ENCODE measurements around the gene SND1.
A peak's percentile ranks its signal among the peaks of the same experiment; 100 is the strongest.

SND1 gene

DNA sequence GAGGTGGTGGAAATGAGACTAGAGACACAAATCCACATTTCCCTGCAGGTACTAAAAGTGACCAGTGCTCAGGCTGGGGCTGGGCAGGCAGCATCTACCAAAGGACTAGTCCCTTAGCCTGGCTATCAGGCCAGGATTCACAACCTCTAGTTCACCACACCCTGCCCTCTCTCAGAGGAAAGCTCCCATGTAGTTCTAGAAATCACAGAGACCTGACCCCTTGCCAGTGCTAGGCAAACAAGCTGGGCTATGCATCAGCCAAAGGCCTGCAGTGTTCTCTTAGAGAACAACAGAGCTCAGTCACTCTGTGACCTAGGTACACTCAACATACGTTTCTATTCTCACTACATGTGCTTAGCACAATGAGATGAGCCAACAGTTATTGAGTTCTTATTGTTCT lies 405.9 kb downstream of the SND1 start:
- no peak for DNase-seq

DNA sequence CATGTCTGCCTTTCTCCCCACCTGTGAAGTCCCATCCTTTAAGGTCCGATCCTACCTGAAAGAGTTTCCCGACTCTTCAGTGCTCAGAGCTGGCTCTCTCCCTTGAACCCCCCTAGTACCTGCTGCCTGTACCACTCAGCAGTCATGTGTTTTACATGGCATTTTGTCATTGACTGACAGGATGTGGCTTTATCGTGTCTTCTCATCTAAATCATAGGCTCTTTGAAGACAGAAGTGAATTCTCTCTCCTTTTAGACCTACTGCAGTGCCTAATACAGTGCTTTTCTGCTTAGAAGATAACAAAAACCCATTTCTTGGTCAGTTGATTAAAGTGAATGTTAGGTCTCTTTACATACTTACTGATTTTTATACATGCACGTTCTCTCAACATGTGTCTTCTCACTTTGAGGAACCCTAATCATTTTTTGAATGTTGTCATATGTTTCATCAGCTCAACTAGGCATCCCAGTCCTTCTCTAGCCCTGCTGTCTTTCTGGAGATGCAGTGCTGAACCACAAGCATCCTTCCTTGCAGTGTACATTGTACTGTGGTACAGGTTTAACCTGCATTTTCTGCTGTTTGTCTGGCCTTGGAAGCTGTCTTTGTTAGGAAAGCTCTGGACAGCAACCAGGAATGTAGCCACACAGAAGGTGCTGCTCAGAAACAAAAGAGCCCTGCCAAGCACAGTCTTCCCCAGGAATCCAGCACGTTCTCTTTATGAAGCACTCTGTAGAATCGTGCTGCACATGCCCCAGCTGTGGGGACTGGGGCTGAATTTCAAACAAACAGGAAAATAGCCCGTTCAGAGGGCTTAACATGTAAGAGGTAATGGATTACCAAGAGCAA lies 407.4 kb downstream of the SND1 start:
- DNase-seq = no peak

DNA sequence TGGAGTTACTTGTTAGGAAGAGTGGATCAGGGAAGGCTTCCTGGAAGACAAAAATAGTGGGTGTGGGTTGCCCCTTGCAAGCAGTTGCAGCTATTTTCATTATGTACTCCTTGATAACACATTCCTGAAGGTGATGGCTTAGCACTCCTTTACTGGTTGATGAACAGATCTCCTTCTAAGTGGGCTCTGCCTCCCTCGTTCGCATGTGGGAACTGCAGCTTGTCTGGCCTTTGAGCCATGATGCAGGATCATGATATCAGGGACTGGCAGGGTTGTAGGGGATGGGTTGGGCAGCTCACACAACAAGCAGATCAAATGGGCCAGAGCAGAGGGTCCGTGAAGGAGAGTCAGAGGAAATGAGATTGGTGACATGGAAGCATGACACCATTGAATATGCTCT lies 408.0 kb downstream of the SND1 start:
- DNase-seq = no peak

DNA sequence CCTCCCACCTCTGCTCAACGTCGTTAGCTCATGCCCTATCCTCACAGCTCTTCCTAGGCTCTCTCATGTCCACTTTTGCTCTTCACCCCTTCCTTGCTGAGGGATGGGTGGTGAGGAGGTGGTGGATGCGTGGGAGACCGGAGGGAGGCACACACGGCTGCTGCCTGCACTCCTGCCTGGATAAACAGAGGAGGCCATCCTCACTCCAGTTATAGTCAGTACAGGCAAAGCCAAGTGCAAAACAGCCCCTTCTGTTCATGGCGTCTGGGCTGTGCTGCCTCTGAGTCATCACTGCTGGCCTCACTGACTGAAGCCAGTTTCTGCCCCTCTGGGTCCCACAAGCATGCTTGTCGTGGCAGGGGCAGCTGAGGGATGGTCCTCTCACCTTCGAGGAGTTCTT lies 411.1 kb downstream of the SND1 start:
- DNase-seq = no peak

DNA sequence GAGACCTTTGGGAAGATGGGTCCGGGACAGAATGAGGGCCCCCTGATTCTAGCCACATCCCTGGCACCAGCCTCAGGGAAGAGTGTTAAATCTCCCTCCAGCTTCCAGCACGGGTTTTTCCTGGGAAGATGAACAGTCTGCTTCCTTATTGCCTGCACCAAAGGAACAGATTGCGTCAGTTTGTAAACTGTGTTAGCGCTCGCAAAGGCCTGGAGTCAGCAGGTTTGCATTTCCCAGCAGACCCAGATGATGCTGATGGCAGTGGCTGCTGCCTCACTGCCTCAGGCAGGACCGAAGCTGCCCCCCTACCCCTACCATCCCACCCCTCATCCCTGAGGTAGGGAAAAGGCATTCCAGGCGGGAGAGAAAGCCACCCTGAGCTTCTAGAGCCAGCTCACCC lies 413.9 kb downstream of the SND1 start:
- DNase-seq = no peak

DNA sequence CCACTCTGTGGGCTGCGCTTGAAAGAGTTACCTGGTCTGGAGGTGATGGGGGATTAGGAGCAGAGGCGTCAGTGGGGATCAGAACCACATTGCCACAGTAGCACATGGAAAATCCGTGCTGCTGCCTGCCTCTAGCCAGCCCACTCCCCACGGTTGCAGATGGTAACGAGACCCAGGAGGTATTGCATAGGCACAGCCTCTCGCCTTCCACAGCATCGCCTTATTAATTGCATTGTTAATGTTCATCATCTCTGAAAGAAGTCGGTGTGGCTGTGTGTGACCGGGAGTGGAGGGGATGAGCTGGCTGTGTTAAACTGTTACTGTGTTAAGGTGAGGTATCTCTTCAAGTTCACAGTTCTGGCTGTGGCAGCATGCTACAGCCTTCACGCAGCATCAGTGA lies 414.4 kb downstream of the SND1 start:
- no peak for DNase-seq

DNA sequence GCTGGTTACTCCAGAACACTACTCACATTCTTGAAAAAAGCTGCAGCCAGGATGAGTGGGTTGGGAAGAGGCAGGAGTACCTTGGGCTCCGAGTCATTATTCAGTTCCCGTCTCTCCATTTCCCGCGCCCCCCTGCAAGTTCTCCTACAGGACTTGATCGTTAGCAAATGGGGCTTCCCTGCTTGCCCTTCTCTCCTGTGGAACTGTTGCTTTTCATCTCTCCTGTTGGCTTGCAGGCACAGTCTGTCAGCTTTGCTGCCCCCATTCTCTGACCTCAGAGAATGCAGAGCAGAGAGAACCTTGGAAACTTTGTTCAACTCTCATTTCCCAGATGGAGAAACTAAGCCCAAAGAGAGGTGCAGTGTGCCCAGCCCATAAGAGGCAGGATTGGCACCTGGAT lies 414.9 kb downstream of the SND1 start:
- no peak for DNase-seq

DNA sequence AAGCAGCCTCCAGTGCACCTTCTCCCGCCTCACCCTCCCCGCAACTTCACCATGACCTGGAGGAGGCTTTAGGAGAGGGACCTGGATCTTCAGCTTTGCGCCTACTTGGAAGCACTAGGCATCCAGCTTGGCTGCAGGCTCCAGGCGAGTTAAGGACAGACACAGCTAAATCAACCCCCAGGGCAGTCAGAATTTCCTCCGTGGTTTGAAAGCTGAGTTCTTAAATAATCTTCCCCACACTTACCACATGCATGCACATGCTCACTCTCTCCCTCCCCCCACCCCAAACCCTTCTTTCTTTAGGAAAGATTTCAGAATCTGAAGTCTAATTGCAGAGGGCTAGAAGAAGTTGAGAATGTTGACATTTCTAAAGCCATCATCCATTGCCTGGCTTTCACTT lies 416.0 kb downstream of the SND1 start:
- no peak for DNase-seq

DNA sequence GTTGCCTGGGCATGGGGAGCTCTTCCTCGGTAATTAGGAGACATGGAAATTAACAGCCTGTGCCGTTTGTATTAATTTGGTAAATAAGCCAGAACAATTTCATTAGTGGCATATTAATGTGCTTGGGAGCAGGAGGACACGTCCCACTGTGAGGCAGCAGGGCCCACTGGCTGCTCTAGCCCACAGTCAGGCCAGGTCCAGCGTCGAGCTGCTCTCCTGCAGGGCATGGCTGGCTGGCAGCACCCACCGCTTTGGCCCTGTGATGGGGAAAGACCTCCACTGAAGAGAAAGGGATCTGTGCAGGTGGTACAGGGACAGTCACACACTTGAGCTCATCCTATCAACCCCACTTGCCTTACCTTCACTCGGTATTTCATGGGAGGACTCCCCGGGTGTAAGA lies 416.8 kb downstream of the SND1 start:
- DNase-seq = no peak

DNA sequence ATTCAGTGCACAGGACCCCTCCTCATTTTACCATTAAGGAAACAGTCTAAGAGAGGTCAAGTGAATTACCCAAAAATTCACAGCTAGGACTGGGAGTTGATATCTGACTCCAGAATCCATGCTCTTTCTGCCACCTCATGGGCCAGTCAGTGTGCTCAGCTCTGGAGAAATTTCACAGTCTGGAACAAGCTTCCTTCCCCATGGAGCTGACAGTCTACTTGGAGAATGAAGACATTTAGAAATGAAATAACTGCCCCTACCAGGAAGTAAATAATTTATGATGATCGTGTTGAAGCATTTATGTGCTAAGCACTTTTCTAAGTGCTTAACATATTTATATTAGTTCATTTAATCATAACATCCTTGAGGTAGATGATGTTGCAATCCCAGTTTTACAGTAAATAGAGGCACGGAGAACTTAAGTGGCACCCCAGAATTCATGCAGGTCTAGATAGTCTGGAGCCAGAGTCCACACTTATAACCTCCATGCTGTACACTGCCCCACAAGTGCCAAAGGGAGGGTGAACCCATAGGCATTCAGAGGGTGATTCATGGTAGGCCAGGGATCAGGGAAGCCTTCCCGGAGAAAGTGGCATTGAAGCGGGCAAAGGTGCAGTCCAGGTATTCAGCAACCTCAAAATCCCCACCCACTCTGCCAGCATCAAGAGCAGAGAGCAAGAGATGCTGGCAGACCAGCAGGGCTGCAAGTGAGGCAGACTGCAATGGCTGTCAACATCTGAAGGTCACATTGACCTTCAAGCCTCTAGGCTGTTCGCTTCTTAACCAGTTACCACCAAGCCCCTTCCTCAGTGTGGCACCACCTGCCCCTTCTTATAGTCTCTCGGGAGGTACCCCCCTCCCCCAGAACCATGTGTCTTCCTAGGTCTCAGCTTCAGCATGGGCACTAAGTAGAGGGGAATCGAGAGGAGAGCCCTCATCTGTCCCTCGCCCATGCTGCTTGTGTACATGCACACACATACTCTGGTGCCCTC lies 417.7 kb downstream of the SND1 start:
- DNase-seq = no peak

DNA sequence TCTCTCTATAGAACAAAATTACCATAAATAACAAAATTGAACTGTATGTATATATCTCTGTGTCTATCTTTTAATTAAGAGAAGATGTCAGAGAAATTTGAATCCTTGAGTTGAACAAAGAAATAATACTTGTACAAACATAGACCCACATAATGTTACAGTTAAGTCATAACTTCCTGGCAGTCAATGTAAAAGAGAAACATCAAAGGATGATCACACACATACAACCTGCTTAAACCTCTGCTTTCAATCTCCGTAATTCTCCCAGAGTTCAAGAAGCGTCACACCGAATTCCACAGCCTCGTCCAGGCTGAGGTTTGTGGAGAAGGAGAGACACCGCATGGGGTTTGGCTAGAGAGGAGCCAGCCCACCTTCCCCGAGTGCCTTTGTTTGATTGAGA lies 419.4 kb downstream of the SND1 start:
- DNase-seq = no peak

DNA sequence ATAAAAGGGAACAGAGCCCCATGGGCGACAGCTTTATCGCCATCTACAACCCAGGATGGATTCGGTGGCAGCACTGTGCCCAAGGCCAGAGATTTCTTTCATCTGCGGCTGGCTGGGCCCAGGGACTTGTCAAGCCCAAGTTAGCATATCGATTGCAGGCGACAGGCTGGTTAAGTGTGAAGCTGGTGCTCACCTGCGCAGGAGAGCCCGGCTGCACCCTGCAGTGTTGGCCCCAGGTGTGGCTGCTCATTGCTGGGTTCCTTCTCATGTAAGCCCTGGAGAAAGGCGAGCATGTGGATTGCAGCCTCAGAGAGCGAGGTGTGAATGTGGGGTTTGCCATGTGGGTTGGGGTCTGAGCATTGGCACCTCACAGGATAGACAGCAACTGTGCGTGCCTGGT lies 419.8 kb downstream of the SND1 start:
- DNase-seq = no peak

DNA sequence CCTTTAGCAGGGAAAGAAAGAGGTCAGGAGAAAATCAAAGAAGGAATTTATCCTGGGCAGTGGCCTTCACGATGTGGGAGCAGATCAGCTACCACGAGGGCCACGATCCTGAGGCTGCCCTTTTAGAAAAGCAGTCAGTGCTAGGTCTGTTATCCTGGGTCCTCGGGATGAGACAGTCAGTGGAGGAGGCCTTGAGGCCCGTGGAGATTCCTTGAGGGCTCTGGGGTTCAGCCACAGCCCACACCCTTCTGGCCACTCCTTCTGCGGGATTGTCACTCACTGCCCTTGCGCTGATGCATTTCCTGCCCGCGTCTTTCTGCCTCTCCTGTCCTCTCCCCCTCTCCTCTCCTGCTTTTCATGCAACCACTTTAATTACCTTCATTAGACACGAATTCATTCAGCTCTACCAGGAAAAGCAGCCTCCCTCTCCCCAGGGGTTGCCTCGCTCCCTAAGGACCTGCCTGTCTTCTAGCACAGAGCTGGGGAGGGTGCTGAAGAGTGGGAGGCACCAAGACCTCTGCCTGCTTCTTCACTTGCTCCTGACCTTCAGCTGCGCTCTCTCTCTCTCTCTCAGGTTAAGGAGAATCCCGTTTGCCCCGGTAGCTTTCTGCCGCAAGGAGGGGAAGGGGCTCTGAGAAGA lies 421.8 kb downstream of the SND1 start:
- DNase-seq = no peak

DNA sequence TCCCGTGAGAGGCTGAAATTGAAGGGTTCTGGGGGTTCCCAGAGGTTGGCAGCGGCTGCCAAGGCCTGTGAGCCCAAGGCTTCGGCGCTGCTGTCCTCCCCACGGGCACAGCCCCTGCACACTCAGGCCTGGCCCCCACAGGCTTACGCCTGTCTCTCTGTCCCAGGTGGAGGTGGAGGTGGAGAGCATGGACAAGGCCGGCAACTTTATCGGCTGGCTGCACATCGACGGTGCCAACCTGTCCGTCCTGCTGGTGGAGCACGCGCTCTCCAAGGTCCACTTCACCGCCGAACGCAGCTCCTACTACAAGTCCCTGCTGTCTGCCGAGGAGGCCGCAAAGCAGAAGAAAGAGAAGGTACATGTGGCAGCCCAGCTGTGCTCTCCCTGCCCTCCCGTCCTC lies 422.3 kb downstream of the SND1 start:
- DNase-seq = no peak

DNA sequence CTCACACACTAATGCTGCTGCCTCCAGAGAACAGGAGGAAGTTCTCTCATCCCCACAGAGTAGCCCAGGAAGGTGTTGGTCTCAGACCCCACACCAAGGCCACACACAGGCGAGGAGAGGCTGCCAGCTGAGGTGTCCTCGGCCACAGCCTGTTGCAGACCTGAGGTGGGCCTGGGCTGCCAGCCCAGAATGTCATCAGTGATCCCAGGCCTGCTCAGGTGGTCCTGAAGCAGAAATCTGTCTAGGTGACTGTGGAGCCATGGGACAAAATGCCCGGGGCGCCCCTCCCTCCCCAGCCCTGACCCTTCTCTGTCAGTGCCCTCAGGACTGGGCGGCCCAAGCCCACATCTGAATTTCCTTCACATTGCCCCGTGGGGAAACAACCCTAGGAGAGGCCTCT lies 422.7 kb downstream of the SND1 start:
- DNase-seq = no peak

DNA sequence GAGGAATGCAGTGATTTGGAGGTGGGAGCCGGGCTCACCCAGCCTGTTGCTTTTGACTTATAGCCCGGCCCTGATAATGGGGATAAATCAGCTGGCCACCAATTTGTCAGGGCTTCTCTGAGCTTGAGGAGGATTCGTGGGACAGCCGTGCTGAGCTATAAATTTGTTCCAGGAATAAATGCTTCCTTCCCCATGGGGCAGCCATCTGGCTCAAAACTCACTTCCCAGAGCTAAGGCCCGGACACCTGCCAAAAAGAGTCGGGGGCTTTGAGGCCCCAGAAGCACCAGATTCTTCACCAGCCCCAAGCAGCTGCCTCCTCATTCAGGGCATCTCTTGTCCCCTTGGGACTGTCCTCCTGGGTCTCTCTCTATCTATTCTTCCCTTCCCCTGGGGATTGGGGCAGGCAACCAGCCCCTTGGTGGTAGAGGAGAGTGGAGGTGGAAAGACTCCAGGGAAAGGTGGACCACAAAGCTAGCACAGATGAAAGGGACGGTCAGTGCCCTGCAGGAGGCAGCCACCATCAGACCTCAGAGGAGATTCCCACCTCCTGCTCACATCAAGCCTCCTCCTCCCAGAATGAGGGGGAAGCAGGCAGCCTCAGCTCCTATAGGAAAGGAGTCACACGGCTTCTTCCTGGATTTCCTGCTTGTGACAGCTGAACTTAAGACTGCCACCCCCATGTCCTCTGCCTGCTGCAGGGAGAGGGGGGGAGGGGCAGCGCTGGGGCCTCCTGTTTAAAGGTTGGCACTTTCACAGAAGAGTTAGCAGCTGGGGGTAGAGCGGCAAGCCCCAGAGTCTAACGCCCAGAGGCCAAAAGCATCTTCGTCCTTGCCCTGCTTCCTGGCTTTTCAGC lies 423.5 kb downstream of the SND1 start:
- DNase-seq = peak; percentile 54

DNA sequence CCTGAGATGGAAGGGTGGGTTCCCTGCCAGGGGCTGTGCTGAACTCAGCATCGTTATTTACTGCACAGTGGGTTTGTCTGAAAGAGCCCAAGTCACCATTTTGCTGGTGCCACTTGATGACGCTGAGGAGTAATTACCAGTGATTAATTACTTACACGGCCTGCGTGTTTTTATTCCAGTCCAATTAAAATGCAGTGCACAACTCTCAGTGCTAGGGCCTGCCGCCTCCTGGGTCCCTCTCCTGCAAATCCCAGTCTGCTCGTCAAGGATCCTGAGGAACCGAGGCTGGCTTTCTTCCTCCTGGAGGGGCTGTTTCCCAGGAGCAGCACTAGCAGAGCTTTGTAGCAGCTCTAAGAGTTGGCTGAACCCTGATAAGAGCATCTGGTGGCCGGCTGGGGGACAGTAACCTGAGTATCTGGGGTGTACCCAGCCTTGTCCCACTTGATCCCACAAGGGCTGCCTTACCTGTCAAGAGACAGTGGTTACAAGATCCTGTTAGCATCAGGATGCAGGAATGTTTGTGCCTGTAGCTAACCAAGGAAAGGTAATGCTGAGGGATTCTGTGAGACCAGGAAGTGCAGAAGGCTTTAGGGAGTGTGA lies 424.3 kb downstream of the SND1 start:
- DNase-seq = no peak

DNA sequence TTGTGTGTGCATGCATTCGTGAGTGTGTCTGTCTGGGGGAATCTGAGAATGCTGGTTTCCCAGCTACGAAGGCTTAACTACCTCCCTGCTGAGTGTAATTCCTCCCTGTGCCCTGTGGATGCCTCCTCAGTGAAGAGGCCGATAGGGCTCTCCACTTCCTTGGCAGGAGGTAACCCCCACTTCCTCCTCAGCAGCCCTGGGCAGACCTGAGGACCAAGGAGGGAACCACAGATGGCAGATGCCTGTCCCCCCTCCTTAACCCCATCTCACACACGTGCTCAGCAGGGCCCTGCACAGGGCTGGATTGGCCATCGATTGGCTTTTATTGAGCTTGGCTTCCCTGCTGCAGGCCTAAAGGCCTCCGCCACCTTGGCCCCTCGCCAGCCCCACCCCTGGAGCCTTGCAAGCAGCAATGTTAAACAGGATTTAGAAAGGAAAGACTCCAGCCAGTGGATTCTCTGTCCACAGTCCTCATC lies 424.8 kb downstream of the SND1 start:
- DNase-seq = peak; percentile 53

DNA sequence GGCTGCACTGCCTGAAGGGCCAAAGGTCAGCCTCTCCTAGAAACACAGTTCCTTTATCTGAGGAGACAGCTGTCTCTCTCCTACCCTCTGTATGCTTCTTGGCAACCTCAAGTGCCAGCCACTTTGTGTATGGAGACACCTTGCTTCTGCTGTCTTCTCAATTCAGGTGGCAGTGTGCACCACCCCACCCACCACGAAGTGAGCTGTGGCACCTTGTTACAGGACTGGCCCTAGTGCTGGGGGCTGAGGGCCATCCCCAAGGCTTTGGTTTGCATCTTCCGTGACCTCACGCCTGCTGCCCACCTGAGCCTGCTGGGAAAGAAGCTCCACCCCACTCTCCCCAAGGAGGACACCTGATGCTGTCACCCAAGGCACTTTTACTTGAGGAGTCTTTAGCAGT lies 426.3 kb downstream of the SND1 start:
- DNase-seq = no peak

DNA sequence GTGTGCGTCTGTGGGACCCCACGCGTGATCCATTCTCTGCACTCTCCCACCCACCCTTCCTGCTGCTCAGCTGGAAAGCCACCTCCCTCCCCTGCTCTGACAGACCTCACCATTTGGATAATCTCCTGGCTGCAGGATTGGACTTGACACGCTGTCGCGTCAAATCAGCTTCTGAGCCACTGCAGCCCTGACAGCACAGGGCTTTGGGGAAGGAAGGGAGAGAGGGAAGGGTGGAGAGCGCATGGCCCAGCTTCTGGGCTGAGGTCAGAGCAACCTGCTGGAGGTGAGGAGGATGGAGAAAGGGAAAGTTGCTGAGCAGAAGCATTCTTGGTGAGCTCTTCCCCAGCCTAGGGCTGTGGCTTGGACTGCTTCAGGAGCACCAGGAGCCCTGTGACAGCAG lies 428.2 kb downstream of the SND1 start:
- DNase-seq = peak; percentile 62

DNA sequence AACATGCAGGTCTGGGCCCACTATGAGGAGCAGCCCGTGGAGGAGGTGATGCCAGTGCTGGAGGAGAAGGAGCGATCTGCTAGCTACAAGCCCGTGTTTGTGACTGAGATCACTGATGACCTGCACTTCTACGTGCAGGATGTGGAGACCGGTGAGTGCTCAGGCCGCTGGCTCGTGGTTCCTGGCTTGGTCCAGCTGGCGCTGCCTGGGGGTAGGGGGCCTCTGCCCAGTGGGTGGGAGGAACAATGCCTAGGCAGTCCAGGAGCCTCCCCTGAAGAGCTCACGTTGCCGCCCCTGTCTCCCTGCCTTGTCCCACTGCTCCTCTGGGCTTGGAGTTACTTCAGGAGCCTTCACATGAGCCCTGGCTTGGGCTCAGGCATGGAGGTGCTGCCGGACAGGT lies 429.4 kb downstream of the SND1 start:
- no peak for DNase-seq

DNA sequence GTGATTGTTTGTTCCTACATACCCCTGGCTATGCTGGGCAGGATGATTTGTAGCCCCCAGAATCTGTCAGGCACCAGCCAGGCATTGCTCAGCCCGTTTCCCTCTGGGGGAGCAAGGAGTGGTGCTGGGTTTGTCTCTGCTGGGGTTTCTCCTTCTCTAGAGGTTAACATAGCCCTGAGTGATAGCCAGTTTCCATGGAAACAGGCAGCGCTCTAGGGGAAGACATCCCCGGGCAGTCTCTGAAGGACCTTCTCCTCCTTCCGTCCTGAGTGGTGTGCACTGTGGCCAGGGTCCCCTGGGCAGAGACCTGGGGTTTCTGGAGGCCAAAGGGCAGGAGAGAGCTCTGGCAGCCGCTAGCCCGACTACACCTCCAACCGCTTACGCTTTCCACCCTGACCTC lies 429.8 kb downstream of the SND1 start:
- no peak for DNase-seq
